ENCODE measurements around the gene ERCC5.
A peak's percentile ranks its signal among the peaks of the same experiment; 100 is the strongest.

The ERCC5 gene

DNA sequence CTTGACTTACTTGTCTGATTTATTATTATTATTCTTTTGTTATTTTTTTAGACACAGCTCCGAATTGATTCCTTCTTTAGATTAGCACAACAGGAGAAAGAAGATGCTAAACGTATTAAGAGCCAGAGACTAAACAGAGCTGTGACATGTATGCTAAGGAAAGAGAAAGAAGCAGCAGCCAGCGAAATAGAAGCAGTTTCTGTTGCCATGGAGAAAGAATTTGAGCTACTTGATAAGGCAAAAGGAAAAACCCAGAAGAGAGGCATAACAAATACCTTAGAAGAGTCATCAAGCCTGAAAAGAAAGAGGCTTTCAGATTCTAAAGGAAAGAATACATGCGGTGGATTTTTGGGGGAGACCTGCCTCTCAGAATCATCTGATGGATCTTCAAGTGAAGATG, 29.4 kb downstream of the ERCC5 start:
- H3K79me1 ChIP-seq (replicated peaks; ENCODE audit: low read length, poor library complexity, severe bottlenecking): peaks cover 5% of the 10 kb centered on the region
- no peak overlapping the region for H2AK5ac ChIP-seq (ENCODE audit: low read length, severe bottlenecking)
- DNase-seq: no peak
- H4K91ac ChIP-seq (ENCODE audit: low read length): no peak overlapping the region
- 97% methylated on average over 4 of the region's 4 CpGs for WGBS
- no peaks in the 10 kb centered on the region for H3K9me3 ChIP-seq (ENCODE audit: control insufficient read depth, low read length)
- H3K23ac ChIP-seq (ENCODE audit: low read length in 2 of 2): no peak overlapping the region
- no peak overlapping the region for H2BK15ac ChIP-seq (ENCODE audit: low read depth, poor library complexity, severe bottlenecking)
- H3K9ac ChIP-seq (ENCODE audit: low read length): no peak overlapping the region
- H2AFZ ChIP-seq (ENCODE audit: low read depth, low read length): no peak overlapping the region
- no peak overlapping the region for H3K14ac ChIP-seq (ENCODE audit: low read length in 2 of 2)
- no peaks in the 10 kb centered on the region for H3K27me3 ChIP-seq (ENCODE audit: control insufficient read depth in 1 of 2, insufficient read depth in 1 of 2, low read length in 2 of 2)
- H2BK5ac ChIP-seq (ENCODE audit: low read depth, low read length, poor library complexity, severe bottlenecking): no peak overlapping the region
- no peak overlapping the region for H3K4ac ChIP-seq (ENCODE audit: low read depth in 1 of 2, low read length in 2 of 2)
- no peak overlapping the region for H3K27ac ChIP-seq (ENCODE audit: low read length, poor library complexity, severe bottlenecking)
- peaks cover 7% of the 10 kb centered on the region for H3K4me1 ChIP-seq (ENCODE audit: control insufficient read depth, insufficient read depth, low read depth, low read length)
- H3K36me3 ChIP-seq (ENCODE audit: control insufficient read depth in 1 of 2, insufficient read depth in 2 of 2, low read depth in 1 of 2, low read length in 2 of 2): peaks cover 19 to 69% of the 10 kb centered on the region in 2 experiments
- H3K18ac ChIP-seq (ENCODE audit: low read depth in 1 of 2, low read length in 2 of 2): no peak overlapping the region
- H2BK12ac ChIP-seq (ENCODE audit: low read length in 2 of 2): no peak overlapping the region
- H3K4me2 ChIP-seq (ENCODE audit: low read length, poor library complexity, severe bottlenecking): no peak overlapping the region
- no peak overlapping the region for H2BK120ac ChIP-seq (ENCODE audit: low read depth, low read length)
- H3K4me3 ChIP-seq (ENCODE audit: insufficient read depth in 1 of 2, low read depth in 1 of 2, low read length in 2 of 2): no peak overlapping the region
- H4K8ac ChIP-seq (ENCODE audit: low read length): no peak overlapping the region

DNA sequence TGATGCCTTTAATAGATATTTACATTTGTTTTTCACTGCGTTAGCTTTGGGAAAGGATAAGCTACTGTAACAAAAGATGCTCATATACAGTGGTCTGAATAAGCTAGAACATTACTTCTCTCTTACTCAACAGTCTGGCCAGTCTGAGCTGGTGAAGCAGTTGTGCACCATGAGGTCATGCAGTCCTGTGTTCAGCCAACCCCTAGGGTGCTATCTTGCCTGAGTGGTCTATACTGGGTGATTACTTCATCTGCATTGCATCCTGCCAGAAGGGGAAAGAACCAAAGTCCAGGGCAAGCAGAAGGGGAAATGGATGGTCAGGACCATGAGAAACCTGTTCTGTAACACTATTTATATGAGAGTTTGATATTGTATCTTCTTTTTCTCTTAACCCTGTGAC, 31.5 kb downstream of the ERCC5 start:
- peak; percentile 33 for DNase-seq
- WGBS: no CpG with 5 or more reads among the region's 1 CpG

DNA sequence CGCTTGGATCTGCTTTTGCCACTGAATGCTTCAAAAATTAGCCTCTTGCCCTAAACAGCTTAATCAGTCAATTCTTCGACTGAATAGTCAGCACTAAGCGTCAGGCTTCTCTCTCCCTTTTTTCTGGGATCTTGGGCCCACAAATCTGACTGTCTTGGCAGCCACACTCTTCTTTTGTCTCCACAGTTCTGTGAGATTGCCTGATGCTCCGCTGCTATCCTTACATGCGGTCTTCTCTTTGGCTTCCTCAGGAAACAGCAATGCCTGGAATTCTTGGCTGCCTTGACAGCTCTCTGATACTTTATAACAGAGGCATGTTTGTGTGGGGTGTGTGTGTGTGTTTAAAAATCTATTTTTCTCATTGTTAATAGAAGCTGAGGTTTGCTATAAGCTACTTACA, 32.6 kb downstream of the ERCC5 start:
- H2BK12ac ChIP-seq (ENCODE audit: low read length in 2 of 2): no peak overlapping the region
- H3K18ac ChIP-seq (ENCODE audit: low read depth in 1 of 2, low read length in 2 of 2): no peak overlapping the region
- no peak overlapping the region for H2AK5ac ChIP-seq (ENCODE audit: low read length, severe bottlenecking)
- no peaks in the 10 kb centered on the region for H3K79me1 ChIP-seq (replicated peaks; ENCODE audit: low read length, poor library complexity, severe bottlenecking)
- no peak overlapping the region for H2AFZ ChIP-seq (ENCODE audit: low read depth, low read length)
- H3K9ac ChIP-seq (ENCODE audit: low read length): no peak overlapping the region
- no peak overlapping the region for H2BK5ac ChIP-seq (ENCODE audit: low read depth, low read length, poor library complexity, severe bottlenecking)
- H3K14ac ChIP-seq (ENCODE audit: low read length in 2 of 2): no peak overlapping the region
- peaks cover 2% of the 10 kb centered on the region for H3K4me1 ChIP-seq (ENCODE audit: control insufficient read depth, insufficient read depth, low read depth, low read length)
- no peak overlapping the region for H3K23ac ChIP-seq (ENCODE audit: low read length in 2 of 2)
- no peak for DNase-seq
- peaks cover 15 to 74% of the 10 kb centered on the region in 2 experiments for H3K36me3 ChIP-seq (ENCODE audit: control insufficient read depth in 1 of 2, insufficient read depth in 2 of 2, low read depth in 1 of 2, low read length in 2 of 2)
- H3K4me2 ChIP-seq (ENCODE audit: low read length, poor library complexity, severe bottlenecking): no peak overlapping the region
- no peak overlapping the region for H2BK15ac ChIP-seq (ENCODE audit: low read depth, poor library complexity, severe bottlenecking)
- no peaks in the 10 kb centered on the region for H3K27me3 ChIP-seq (ENCODE audit: control insufficient read depth in 1 of 2, insufficient read depth in 1 of 2, low read length in 2 of 2)
- H4K8ac ChIP-seq (ENCODE audit: low read length): no peak overlapping the region
- H3K27ac ChIP-seq (ENCODE audit: low read length, poor library complexity, severe bottlenecking): no peak overlapping the region
- no peak overlapping the region for H3K4ac ChIP-seq (ENCODE audit: low read depth in 1 of 2, low read length in 2 of 2)
- H3K4me3 ChIP-seq (ENCODE audit: insufficient read depth in 1 of 2, low read depth in 1 of 2, low read length in 2 of 2): no peak overlapping the region
- WGBS: 86% methylated on average over 5 of the region's 5 CpGs
- no peak overlapping the region for H4K91ac ChIP-seq (ENCODE audit: low read length)
- H2BK120ac ChIP-seq (ENCODE audit: low read depth, low read length): no peak overlapping the region
- no peaks in the 10 kb centered on the region for H3K9me3 ChIP-seq (ENCODE audit: control insufficient read depth, low read length)

More for the DNA sequence above, 31.5 kb downstream of the ERCC5 start:
- Histone ChIP-seq H3K23ac (ENCODE audit: low read length in 2 of 2) (no peak overlapping the region), H3K4me1 (ENCODE audit: control insufficient read depth, insufficient read depth, low read depth, low read length) (peaks cover 2% of the 10 kb centered on the region), H2AK5ac (ENCODE audit: low read length, severe bottlenecking) (no peak overlapping the region), H2BK5ac (ENCODE audit: low read depth, low read length, poor library complexity, severe bottlenecking) (no peak overlapping the region), H3K79me1 (replicated peaks; ENCODE audit: low read length, poor library complexity, severe bottlenecking) (no peaks in the 10 kb centered on the region), H2AFZ (ENCODE audit: low read depth, low read length) (no peak overlapping the region), H3K18ac (ENCODE audit: low read depth in 1 of 2, low read length in 2 of 2) (no peak overlapping the region), H3K27ac (ENCODE audit: low read length, poor library complexity, severe bottlenecking) (no peak overlapping the region), H3K9me3 (ENCODE audit: control insufficient read depth, low read length) (no peaks in the 10 kb centered on the region), H4K8ac (ENCODE audit: low read length) (no peak overlapping the region), H2BK12ac (ENCODE audit: low read length in 2 of 2) (no peak overlapping the region), H3K9ac (ENCODE audit: low read length) (peak overlapping the region; percentile 20), H4K91ac (ENCODE audit: low read length) (no peak overlapping the region), H2BK120ac (ENCODE audit: low read depth, low read length) (no peak overlapping the region), H3K14ac (ENCODE audit: low read length in 2 of 2) (no peak overlapping the region), H3K36me3 (ENCODE audit: control insufficient read depth in 1 of 2, insufficient read depth in 2 of 2, low read depth in 1 of 2, low read length in 2 of 2) (peaks cover 15 to 74% of the 10 kb centered on the region in 2 experiments), H3K4me3 (ENCODE audit: insufficient read depth in 1 of 2, low read depth in 1 of 2, low read length in 2 of 2) (no peak overlapping the region), H3K4me2 (ENCODE audit: low read length, poor library complexity, severe bottlenecking) (no peak overlapping the region), H3K27me3 (ENCODE audit: control insufficient read depth in 1 of 2, insufficient read depth in 1 of 2, low read length in 2 of 2) (no peaks in the 10 kb centered on the region), H2BK15ac (ENCODE audit: low read depth, poor library complexity, severe bottlenecking) (no peak overlapping the region), H3K4ac (ENCODE audit: low read depth in 1 of 2, low read length in 2 of 2) (no peak overlapping the region)

DNA sequence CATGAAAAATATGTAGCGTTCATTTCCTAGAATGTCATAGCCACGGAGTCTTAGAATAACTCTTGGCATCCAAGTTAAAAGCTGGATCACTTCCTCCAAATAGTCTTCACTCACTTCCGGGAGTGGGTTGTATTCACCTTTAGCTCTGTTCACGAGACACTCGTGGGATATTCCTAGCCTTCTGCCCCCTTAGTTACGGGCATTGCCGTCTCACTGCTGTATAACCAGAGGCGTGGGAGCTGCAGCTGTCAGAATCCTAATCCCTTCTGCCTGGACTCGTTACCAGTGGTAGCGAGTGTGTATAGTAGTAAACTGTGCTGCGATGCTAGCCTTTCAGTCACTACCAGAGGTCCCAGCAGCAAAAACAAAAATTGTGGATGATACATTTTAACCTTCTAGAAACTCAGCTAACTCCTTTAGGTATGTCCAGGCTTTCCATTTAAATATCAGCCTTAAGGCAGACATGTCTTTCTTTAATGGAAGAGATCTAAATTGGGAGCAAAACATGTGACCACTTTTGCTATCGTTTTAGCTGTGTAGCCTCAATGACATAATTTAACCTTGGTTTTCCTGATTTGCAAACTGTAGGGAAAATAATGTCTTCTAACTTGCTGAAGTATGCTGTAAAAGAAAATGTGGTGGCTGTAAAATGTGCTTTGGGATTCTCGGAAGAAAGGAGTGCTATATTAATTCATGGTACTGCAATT, 34.1 kb downstream of the ERCC5 start:
- Histone ChIP-seq H2AK5ac (ENCODE audit: low read length, severe bottlenecking) (no peak overlapping the region), H3K14ac (ENCODE audit: low read length in 2 of 2) (no peak overlapping the region), H3K4me1 (ENCODE audit: control insufficient read depth, insufficient read depth, low read depth, low read length) (peaks cover 2% of the 10 kb centered on the region), H2BK120ac (ENCODE audit: low read depth, low read length) (no peak overlapping the region), H2AFZ (ENCODE audit: low read depth, low read length) (no peak overlapping the region), H3K4me2 (ENCODE audit: low read length, poor library complexity, severe bottlenecking) (no peak overlapping the region), H3K27ac (ENCODE audit: low read length, poor library complexity, severe bottlenecking) (no peak overlapping the region), H3K4me3 (ENCODE audit: insufficient read depth in 1 of 2, low read depth in 1 of 2, low read length in 2 of 2) (no peak overlapping the region), H4K8ac (ENCODE audit: low read length) (no peak overlapping the region), H2BK5ac (ENCODE audit: low read depth, low read length, poor library complexity, severe bottlenecking) (no peak overlapping the region), H4K91ac (ENCODE audit: low read length) (no peak overlapping the region), H3K9ac (ENCODE audit: low read length) (no peak overlapping the region), H2BK12ac (ENCODE audit: low read length in 2 of 2) (no peak overlapping the region), H3K36me3 (ENCODE audit: control insufficient read depth in 1 of 2, insufficient read depth in 2 of 2, low read depth in 1 of 2, low read length in 2 of 2) (peaks cover 12 to 76% of the 10 kb centered on the region in 2 experiments), H3K27me3 (ENCODE audit: control insufficient read depth in 1 of 2, insufficient read depth in 1 of 2, low read length in 2 of 2) (no peaks in the 10 kb centered on the region), H2BK15ac (ENCODE audit: low read depth, poor library complexity, severe bottlenecking) (no peak overlapping the region), H3K23ac (ENCODE audit: low read length in 2 of 2) (no peak overlapping the region), H3K18ac (ENCODE audit: low read depth in 1 of 2, low read length in 2 of 2) (no peak overlapping the region), H3K79me1 (replicated peaks; ENCODE audit: low read length, poor library complexity, severe bottlenecking) (no peaks in the 10 kb centered on the region), H3K4ac (ENCODE audit: low read depth in 1 of 2, low read length in 2 of 2) (no peak overlapping the region), H3K9me3 (ENCODE audit: control insufficient read depth, low read length) (no peaks in the 10 kb centered on the region)
- no peak for DNase-seq
- WGBS: 97% methylated on average over 13 of the region's 13 CpGs

Measured in mesenchymal stem cell (in vitro differentiated cells and primary cell).